HepG2 (cell line): ENCODE measurements around the gene PAFAH1B1. TPM values are rescaled to one million over a fixed set of nuclear protein-coding genes. Genes with fewer than 3 reads are reported as not detected.

Source experiments
- ATAC-seq: fragments of 200-7000 bp; cut with Tn5 transposase; 3 replicates; pipeline ENCODE4 v1.9.1; 2020; ENCODE audit warnings: mild to moderate bottlenecking, moderate library complexity
- BruUV-seq: library from RNA; stranded (reverse); fragments of 400-500 nt; replicated peaks from 2 replicates; lab custom pipeline; 2021; lab: Mats Ljungman, UMichigan
- CTCF ChIA-PET: fragments of 300-600 bp; formaldehyde crosslinking; extraction: SDS; loops from one replicate; lab custom pipeline; 2021; ENCODE audit warnings: low total read pairs, inconsistent platforms, low intra/inter-chr PET ratio; lab: Yijun Ruan, JAX
- POLR2A ChIA-PET: fragments of 350-600 bp; sonication (Branson Sonifier 250); formaldehyde crosslinking; loops from one replicate; lab custom pipeline; 2020; ENCODE audit warnings: antibody characterized with exemption, inconsistent platforms; lab: Yijun Ruan, JAX
- DNase-seq: peaks from one replicate; pipeline ENCODE4 v3.0.0-alpha.2; 2015; ENCODE audit warnings: low spot score
- FAIRE-seq: peaks from 3 replicates; lab custom pipeline; 2011; peaks lifted over from hg19 to GRCh38; lab: Jason Lieb, UNC
- H2AFZ ChIP-seq: one replicate; pipeline ENCODE4 v1.6.1; 2011; ENCODE audit warnings: low read length, inconsistent platforms
- H3K27ac ChIP-seq: fragments of 300-600 bp; 3 replicates; pipeline ENCODE4 v1.8.0; 2011; ENCODE audit warnings: mixed run types, mild to moderate bottlenecking, mixed read lengths, low read length, inconsistent platforms; ENCODE audit not compliant: insufficient read depth; ENCODE audit errors: extremely low read length
- H3K27me3 ChIP-seq, 2 experiments: fragments of 200-600 bp in 1 of 2; 2 replicates in 1 of 2; 3 replicates in 1 of 2; pipeline versions ENCODE4 v1.6.0 to v1.8.0; 2011; ENCODE audit warnings: low read length in 2 of 2, mild to moderate bottlenecking in 2 of 2, moderate library complexity in 2 of 2, inconsistent platforms in 1 of 2; ENCODE audit not compliant: insufficient read depth in 2 of 2, control insufficient read depth in 1 of 2
- H3K36me3 ChIP-seq, 2 experiments: fragments of 200-600 bp in 1 of 2; replicated peaks in 1 of 2; 2 replicates in 1 of 2; 3 replicates in 1 of 2; pipeline versions ENCODE4 v1.5.1 to v1.8.0; 2011; ENCODE audit warnings: low read length in 2 of 2, inconsistent platforms in 1 of 2; ENCODE audit not compliant: insufficient read depth in 2 of 2, control insufficient read depth in 1 of 2
- H3K4me1 ChIP-seq: 2 replicates; pipeline ENCODE4 v1.5.1; 2012; ENCODE audit warnings: low read length, inconsistent platforms; ENCODE audit not compliant: insufficient read depth
- H3K4me2 ChIP-seq: 2 replicates; pipeline ENCODE4 v1.6.0; 2011; ENCODE audit warnings: low read depth, low read length, inconsistent platforms
- H3K4me3 ChIP-seq, 3 experiments: fragments of 200-600 bp in 1 of 3; sonication (generic), shearing (Covaris generic) in 1 of 3; replicated peaks in 1 of 3; 2 replicates each; pipeline ENCODE4 v1.5.1; 2011 to 2016; ENCODE audit warnings: low read length in 3 of 3, inconsistent platforms in 2 of 3, low read depth in 2 of 3, mild to moderate bottlenecking in 2 of 3, control low read depth in 1 of 3, mixed read lengths in 1 of 3; ENCODE audit not compliant: insufficient read depth in 1 of 3
- H3K79me2 ChIP-seq: one replicate; pipeline ENCODE4 v1.6.1; 2011; ENCODE audit warnings: low read length, inconsistent platforms; ENCODE audit not compliant: insufficient read depth
- H3K9ac ChIP-seq: 2 replicates; pipeline ENCODE4 v1.6.0; 2011; ENCODE audit warnings: mild to moderate bottlenecking, low read depth, low read length, inconsistent platforms; ENCODE audit not compliant: insufficient read depth
- H3K9me3 ChIP-seq: 2 replicates; pipeline ENCODE4 v1.5.1; 2012; ENCODE audit warnings: mild to moderate bottlenecking, low read length
- H4K20me1 ChIP-seq: 2 replicates; pipeline ENCODE4 v1.6.0; 2011; ENCODE audit warnings: inconsistent platforms, mild to moderate bottlenecking, low read length, moderate library complexity; ENCODE audit not compliant: insufficient read depth
- ATF5 ChIP-seq: sonication (generic); formaldehyde crosslinking; IDR thresholded peaks from 2 replicates; pipeline ENCODE4 v1.4.0; 2020; ENCODE audit warnings: mild to moderate bottlenecking, low read depth, missing genetic modification reagents
- CBX1 ChIP-seq: IDR thresholded peaks from one replicate; pipeline ENCODE4 v1.6.1; 2016; ENCODE audit warnings: antibody characterized with exemption, low read depth
- CEBPG ChIP-seq: IDR thresholded peaks from 2 replicates; pipeline ENCODE4 v1.6.1; 2016
- KAT8 ChIP-seq: IDR thresholded peaks from 2 replicates; pipeline ENCODE4 v1.6.1; 2016; ENCODE audit warnings: missing genetic modification reagents, missing compliant biosample characterization
- KLF16 ChIP-seq, 2 experiments: sonication (generic) in 1 of 2; formaldehyde crosslinking in 1 of 2; IDR thresholded peaks; 2 replicates each; pipeline versions ENCODE4 v1.6.1 to v1.8.0; 2016 to 2023; ENCODE audit warnings: missing genetic modification reagents in 2 of 2, missing compliant biosample characterization in 1 of 2
- MLX ChIP-seq: IDR thresholded peaks from 2 replicates; pipeline ENCODE4 v1.6.1; 2016
- YEATS4 ChIP-seq: sonication (generic); formaldehyde crosslinking; IDR thresholded peaks from 2 replicates; pipeline ENCODE4 v1.4.0; 2020; ENCODE audit warnings: missing genetic modification reagents, borderline replicate concordance
- ZMAT3 ChIP-seq: sonication (generic); formaldehyde crosslinking; conservative IDR thresholded peaks from 2 replicates; pipeline ENCODE4 v1.7.0; 2021; ENCODE audit warnings: missing genetic modification reagents
- ZNF557 ChIP-seq: sonication (generic); formaldehyde crosslinking; IDR thresholded peaks from 2 replicates; pipeline ENCODE4 v1.4.0; 2020; ENCODE audit warnings: missing genetic modification reagents
- ZNF790 ChIP-seq: sonication (generic); formaldehyde crosslinking; IDR thresholded peaks from 2 replicates; pipeline ENCODE4 v1.8.0; 2022; ENCODE audit warnings: missing genetic modification reagents, mild to moderate bottlenecking, borderline replicate concordance
- WGBS: methylation state at CpG from one replicate; pipeline ENCODE4 v1.1.6; 2017; ENCODE audit warnings: low lambda C conversion rate; 5-methylcytosine and 5-hydroxymethylcytosine counted together
- in situ Hi-C: cut with HindIII; loops from 2 replicates; pipeline ENCODE4 v1.10.0; 2017; ENCODE audit warnings: low pct_unique_long_range_greater_than_20kb; ENCODE audit not compliant: extremely low pct_ligation_motif_present
- intact Hi-C: fragments of 100-400 bp; cut with micrococcal nuclease; formaldehyde crosslinking; loops from one replicate; pipeline ENCODE4 v1.10.0; 2022; ENCODE audit not compliant: unreplicated experiment
- polyA plus RNA-seq, 8 experiments: library from polyadenylated mRNA; depleted of rRNA in 3 of 8; stranded (reverse) in 7 of 8; unstranded in 1 of 8; fragments of >200 nt; fragmentation: Illumina TruSeq in 4 of 8; extraction: Trizol in 4 of 8; gene quantifications; 2 replicates each; pipeline versions ENCODE4 v1.2.1 to v1.2.3, GENCODE V29; 2011 to 2016; ENCODE audit warnings: low read depth in 4 of 8, missing spikeins in 1 of 8, mixed read lengths in 1 of 8; ENCODE audit not compliant: insufficient read depth in 1 of 8
- total RNA-seq, 5 experiments: library from RNA; depleted of rRNA; stranded (reverse); fragments of >200 nt; fragmentation: Illumina TruSeq; extraction: Trizol; gene quantifications; 2 replicates each; pipeline ENCODE4 v1.2.3, GENCODE V29; 2016; ENCODE audit warnings: low read depth in 1 of 5

Gene PAFAH1B1
- total and polyA plus RNA-seq, 2 of the 13 experiments (the other 11 are each of a cell fraction or from before 2014, with no cell fraction given), result 46.0 to 64.9 TPM

GRCh38 chr17:2609091-2609490 is 15.6 kb downstream of the PAFAH1B1 start (continued):
- no peak for TF ChIP-seq KLF16 (CRISPR knock-in tag; IDR thresholded peaks at IDR 0.05)
- no peak for TF ChIP-seq ZNF557
- no peak for TF ChIP-seq ATF5 (CRISPR knock-in tag)
- TF ChIP-seq ZNF790, result no peak
- no peak for TF ChIP-seq MLX
- no peak for TF ChIP-seq KAT8 (CRISPR knock-in tag)
- no peak for TF ChIP-seq CBX1
- no peak for TF ChIP-seq YEATS4 (CRISPR knock-in tag)
- no peak for TF ChIP-seq CEBPG (CRISPR knock-in tag)

- Histone ChIP-seq H3K27me3 (no peaks in the 10 kb centered on the region), H3K9me3 (no peaks in the 10 kb centered on the region), H4K20me1 (peaks cover 48% of the 10 kb centered on the region), H3K27ac (no peak overlapping the region), H3K36me3 (no peaks in the 10 kb centered on the region; a peak in 3 of 5 replicates), H3K79me2 (peaks cover 92% of the 10 kb centered on the region), H3K4me3 (no peak overlapping the region)
- FAIRE-seq, result no peak
- DNase-seq, result no peak
- WGBS, result 92% methylated on average over 3 of the region's 3 CpGs
- TF ChIP-seq ZMAT3, result no peak
- TF ChIP-seq, all 625 proteins: peak for 0
- intact Hi-C loops, result no loop called here
- CTCF ChIA-PET, result no interaction called here
- H2AFZ ChIP-seq, result no peak overlapping the region
- in situ Hi-C loops, result no loop called here
- TSS peak; percentile 21 for BruUV-seq
- no peak for ATAC-seq
- H3K4me2 ChIP-seq, result no peak overlapping the region
- H3K4me1 ChIP-seq, result no peaks in the 10 kb centered on the region
- no peak overlapping the region for H3K9ac ChIP-seq
- POLR2A ChIA-PET, result no interaction called here
Observed at GRCh38 chr17:2610195-2611175, 17.0 kb downstream of the PAFAH1B1 start.
